ENCODE results near the gene EXOG.

GRCh38 chr3:38555926-38556325, 59.8 kb downstream of the EXOG start:
- TF ChIP-seq CTCF (IDR thresholded peaks at IDR 0.05) = no peak
- TF ChIP-seq POLR2A (IDR thresholded peaks at IDR 0.05) = no peak
- TF ChIP-seq POLR2AphosphoS5 (IDR thresholded peaks at IDR 0.05) = no peak

Data from upper lobe of left lung (tissue), 4 donors.